ENCODE results near the gene C1orf74. TPM values are rescaled to one million over a fixed set of nuclear protein-coding genes. Genes with fewer than 3 reads are reported as not detected.

C1orf74 gene
- total RNA-seq, 1 experiment from 2014 or later: 5.6 TPM

DNA sequence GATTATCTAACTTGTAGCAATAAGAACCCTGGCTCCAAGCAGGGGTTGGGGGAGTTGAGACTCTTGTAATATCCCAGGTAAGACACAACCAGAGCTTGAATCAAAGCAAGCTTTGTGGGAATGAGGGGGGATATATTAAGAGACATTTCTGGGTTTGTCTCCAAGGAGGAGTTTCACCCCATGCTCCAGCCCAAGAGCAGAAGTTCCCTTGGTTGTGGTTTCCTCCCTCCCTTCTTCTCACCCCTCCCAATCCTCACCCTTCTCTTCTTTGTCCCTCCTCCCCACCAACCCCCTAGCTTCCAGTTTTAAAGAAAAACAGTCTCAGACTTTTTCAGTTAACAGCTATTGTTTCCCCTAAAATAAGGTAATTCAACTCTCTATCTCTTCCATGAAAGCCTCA is 16.7 kb downstream of the C1orf74 start (continued):
- TF ChIP-seq ELF1 (IDR thresholded peaks at IDR 0.05; ENCODE audit: borderline replicate concordance, low read depth) (no peak), EGR1 (IDR thresholded peaks at IDR 0.05; ENCODE audit: low read depth) (no peak), RAD21 (IDR thresholded peaks at IDR 0.05; ENCODE audit: low read depth) (no peak), POLR2AphosphoS5 (IDR thresholded peaks at IDR 0.05; ENCODE audit: low read depth, low read length) (no peak)
- TF ChIP-seq, protein P1, sequence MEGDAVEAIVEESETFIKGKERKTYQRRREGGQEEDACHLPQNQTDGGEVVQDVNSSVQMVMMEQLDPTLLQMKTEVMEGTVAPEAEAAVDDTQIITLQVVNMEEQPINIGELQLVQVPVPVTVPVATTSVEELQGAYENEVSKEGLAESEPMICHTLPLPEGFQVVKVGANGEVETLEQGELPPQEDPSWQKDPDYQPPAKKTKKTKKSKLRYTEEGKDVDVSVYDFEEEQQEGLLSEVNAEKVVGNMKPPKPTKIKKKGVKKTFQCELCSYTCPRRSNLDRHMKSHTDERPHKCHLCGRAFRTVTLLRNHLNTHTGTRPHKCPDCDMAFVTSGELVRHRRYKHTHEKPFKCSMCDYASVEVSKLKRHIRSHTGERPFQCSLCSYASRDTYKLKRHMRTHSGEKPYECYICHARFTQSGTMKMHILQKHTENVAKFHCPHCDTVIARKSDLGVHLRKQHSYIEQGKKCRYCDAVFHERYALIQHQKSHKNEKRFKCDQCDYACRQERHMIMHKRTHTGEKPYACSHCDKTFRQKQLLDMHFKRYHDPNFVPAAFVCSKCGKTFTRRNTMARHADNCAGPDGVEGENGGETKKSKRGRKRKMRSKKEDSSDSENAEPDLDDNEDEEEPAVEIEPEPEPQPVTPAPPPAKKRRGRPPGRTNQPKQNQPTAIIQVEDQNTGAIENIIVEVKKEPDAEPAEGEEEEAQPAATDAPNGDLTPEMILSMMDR (IDR thresholded peaks at IDR 0.05 in 2 of 3, conservative IDR thresholded peaks at IDR 0.05 in 1 of 3; ENCODE audit: borderline replicate concordance in 1 of 3, insufficient read depth in 1 of 3, low read depth in 2 of 3, low read length in 2 of 3): no peak

DNA sequence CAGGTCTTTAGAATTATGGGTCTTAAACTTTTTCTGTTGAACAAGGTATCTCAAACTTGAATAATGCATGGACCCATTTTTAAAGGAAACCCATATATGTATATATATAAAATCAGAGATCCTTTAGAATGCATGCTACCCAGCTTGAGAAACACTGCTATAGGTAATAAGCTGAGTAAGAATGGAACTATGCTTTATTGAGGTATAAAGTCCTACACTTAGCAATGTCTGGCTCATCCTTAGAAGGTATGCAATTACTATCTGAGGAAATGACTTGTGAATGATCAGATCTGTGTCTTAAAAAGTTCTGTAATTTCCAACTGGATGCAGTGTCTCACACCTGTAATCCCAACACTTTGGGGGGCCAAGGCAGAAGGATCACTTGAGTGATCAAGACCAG is 17.3 kb downstream of the C1orf74 start:
- CTCF ChIA-PET: interaction anchor here (1.0 kb wide), 1 partner anchor 19 kb away, joined by 4 read pairs; no protein-coding TSS in a partner anchor
- no TSS peak for BruUV-seq (replicated peaks)
- H2AFZ ChIP-seq (ENCODE audit: low read depth, low read length, poor library complexity, severe bottlenecking): no peak overlapping the region
- no peaks in the 10 kb centered on the region for H3K4me1 ChIP-seq (ENCODE audit: control insufficient read depth in 1 of 2, insufficient read depth in 2 of 2, low read length in 2 of 2)
- H4K20me1 ChIP-seq (ENCODE audit: insufficient read depth): no peaks in the 10 kb centered on the region
- POLR2A ChIA-PET: no interaction called here
- DNase-seq (ENCODE audit: low read depth, low spot score) (no peak), ATAC-seq (no peak)
- RAD21 ChIA-PET (ENCODE audit: low non-redundant PET in 1 of 2, low total read pairs in 2 of 2, uncharacterized antibody in 2 of 2, unreplicated experiment in 2 of 2): no interaction called here
- no peak overlapping the region for H3K4me3 ChIP-seq (replicated peaks in 1 of 2; ENCODE audit: low read depth in 1 of 2, low read length in 2 of 2)
- H3K27me3 ChIP-seq (ENCODE audit: insufficient read depth, low read length): no peaks in the 10 kb centered on the region
- H3K27ac ChIP-seq (ENCODE audit: low read depth, low read length): no peak overlapping the region
- no peak overlapping the region for H3K9ac ChIP-seq (ENCODE audit: low read length)
- H3K79me2 ChIP-seq (ENCODE audit: insufficient read depth, low read length): no peaks in the 10 kb centered on the region
- no peaks in the 10 kb centered on the region for H3K9me2 ChIP-seq (ENCODE audit: insufficient read depth)
- H3K9me3 ChIP-seq (ENCODE audit: control insufficient read depth in 1 of 2, insufficient read depth in 1 of 2, low read depth in 1 of 2, low read length in 2 of 2): no peaks in the 10 kb centered on the region; a peak in 1 of 4 replicates
- no peak overlapping the region for H3K4me2 ChIP-seq (ENCODE audit: low read length)
- TF ChIP-seq, protein P2, sequence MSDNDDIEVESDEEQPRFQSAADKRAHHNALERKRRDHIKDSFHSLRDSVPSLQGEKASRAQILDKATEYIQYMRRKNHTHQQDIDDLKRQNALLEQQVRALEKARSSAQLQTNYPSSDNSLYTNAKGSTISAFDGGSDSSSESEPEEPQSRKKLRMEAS (IDR thresholded peaks at IDR 0.05): no peak
- TF ChIP-seq, protein P3, sequence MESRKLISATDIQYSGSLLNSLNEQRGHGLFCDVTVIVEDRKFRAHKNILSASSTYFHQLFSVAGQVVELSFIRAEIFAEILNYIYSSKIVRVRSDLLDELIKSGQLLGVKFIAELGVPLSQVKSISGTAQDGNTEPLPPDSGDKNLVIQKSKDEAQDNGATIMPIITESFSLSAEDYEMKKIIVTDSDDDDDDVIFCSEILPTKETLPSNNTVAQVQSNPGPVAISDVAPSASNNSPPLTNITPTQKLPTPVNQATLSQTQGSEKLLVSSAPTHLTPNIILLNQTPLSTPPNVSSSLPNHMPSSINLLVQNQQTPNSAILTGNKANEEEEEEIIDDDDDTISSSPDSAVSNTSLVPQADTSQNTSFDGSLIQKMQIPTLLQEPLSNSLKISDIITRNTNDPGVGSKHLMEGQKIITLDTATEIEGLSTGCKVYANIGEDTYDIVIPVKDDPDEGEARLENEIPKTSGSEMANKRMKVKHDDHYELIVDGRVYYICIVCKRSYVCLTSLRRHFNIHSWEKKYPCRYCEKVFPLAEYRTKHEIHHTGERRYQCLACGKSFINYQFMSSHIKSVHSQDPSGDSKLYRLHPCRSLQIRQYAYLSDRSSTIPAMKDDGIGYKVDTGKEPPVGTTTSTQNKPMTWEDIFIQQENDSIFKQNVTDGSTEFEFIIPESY (IDR thresholded peaks at IDR 0.05; ENCODE audit: extremely low read depth, insufficient replicate concordance, low read length): no peak
- intact Hi-C loops (cut with micrococcal nuclease): no loop called here
- no peaks in the 10 kb centered on the region for H3K36me3 ChIP-seq (ENCODE audit: control insufficient read depth in 1 of 2, insufficient read depth in 2 of 2, low read length in 2 of 2)
